Measurements from ENCODE around the gene CTSC.
"Not testable (repeated sequence)": the region's sequence is repeated elsewhere in the genome, so short reads cannot be mapped to it uniquely, and the experiment has no call there.

Gene CTSC

DNA sequence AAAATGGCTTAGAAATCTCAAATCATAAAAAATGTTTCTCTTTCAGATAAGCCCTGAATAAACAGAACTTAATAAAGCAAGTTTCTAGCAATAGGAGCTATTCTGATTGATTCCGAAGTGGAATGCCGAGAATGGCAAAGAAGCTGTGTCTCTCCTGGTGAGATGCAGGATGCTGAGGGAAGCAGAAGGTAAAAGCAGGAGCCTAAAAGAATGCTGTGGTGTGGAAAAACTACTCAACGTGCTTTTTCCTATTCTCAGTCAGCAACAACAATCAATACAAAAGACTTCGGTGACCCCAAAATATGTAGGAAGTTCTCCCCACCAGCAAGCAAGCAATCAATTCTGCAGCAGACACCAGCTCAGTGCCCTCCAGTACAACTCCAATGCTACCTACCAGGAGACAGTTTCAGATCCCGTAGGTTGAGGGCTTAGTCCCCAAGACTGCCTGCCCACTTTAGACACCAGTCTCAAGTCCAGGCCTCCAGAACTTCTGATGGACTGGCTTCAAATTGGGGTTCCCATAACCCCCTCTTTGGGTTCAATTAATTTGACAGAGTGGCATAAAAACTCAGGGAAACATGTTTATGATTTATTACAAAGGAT, 6.6 kb downstream of the CTSC start:
- FAIRE-seq: no peak
- DNase-seq (ENCODE audit: insufficient read length, low spot score): no peak
- TF ChIP-seq, protein P1, sequence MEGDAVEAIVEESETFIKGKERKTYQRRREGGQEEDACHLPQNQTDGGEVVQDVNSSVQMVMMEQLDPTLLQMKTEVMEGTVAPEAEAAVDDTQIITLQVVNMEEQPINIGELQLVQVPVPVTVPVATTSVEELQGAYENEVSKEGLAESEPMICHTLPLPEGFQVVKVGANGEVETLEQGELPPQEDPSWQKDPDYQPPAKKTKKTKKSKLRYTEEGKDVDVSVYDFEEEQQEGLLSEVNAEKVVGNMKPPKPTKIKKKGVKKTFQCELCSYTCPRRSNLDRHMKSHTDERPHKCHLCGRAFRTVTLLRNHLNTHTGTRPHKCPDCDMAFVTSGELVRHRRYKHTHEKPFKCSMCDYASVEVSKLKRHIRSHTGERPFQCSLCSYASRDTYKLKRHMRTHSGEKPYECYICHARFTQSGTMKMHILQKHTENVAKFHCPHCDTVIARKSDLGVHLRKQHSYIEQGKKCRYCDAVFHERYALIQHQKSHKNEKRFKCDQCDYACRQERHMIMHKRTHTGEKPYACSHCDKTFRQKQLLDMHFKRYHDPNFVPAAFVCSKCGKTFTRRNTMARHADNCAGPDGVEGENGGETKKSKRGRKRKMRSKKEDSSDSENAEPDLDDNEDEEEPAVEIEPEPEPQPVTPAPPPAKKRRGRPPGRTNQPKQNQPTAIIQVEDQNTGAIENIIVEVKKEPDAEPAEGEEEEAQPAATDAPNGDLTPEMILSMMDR (IDR thresholded peaks at IDR 0.05; ENCODE audit: insufficient read depth, missing control alignments): no peak

DNA sequence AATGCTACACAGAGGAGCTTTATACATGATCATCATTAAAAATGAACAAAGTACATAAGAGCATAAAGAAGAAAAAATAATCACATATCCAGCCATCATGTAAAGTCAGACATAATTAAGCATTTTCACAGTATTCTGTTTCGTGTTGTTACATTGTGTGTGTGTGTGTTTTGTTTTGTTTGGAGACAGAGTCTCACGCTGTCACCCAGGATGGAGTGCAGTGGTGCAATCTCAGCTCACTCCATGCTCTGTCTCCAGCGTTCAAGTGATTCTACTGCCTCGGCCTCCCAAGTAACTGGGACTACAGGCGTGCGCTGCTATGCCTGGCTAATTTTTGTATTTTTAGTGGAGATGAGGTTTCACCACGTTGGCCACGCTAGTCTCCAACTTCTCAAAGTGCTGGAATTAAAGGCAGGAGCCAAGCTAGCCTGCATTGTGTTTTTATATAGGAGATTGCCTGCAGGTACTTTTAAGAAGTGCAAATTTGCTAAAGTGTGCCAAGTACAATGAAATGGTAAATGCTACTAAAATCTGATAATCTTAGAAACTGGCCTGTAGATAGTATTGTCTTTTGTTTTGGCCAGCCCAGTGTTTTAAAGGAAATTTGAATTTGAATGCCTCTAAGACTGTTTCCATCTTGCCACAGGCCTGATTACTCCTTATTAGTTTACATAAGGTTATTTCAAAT, 7.8 kb downstream of the CTSC start:
- no peak for DNase-seq (ENCODE audit: insufficient read length, low spot score)
- FAIRE-seq: no peak
- TF ChIP-seq, protein P1 (IDR thresholded peaks at IDR 0.05; ENCODE audit: insufficient read depth, missing control alignments): no peak

DNA sequence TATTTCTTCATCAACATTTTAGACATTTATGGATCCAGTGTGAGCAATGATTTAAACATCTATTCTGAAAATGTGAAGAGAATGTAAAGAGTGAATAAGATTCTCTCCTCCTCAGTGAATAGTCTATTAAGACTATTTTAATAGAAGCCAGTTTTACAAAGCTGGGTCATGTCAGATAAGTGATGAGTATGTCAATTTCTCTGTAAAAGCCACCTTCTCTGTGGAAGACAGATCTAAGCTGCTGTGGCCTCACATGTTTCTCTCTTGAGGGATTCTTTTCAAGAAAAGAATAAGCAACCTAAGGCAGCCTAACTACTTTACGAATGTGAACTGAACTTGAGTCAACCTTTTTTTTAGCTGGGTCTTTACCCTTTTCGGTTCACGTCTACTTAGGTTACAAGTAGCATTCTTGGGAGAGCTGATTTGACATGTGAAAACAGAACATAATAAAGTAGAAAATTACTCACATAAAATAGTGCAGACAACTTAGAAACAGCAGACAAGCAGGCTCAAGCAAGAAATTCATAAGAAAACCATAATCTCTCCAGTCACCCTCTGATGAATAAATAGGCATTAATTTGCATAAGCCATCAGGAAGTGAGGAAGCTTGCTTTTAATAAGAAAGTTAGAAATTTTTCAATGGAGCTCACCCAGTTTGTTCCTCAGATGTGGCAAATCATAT, 9.9 kb downstream of the CTSC start:
- DNase-seq (ENCODE audit: insufficient read length, low spot score): no peak
- no peak for FAIRE-seq
- TF ChIP-seq, protein P1 (IDR thresholded peaks at IDR 0.05; ENCODE audit: insufficient read depth, missing control alignments): no peak

DNA sequence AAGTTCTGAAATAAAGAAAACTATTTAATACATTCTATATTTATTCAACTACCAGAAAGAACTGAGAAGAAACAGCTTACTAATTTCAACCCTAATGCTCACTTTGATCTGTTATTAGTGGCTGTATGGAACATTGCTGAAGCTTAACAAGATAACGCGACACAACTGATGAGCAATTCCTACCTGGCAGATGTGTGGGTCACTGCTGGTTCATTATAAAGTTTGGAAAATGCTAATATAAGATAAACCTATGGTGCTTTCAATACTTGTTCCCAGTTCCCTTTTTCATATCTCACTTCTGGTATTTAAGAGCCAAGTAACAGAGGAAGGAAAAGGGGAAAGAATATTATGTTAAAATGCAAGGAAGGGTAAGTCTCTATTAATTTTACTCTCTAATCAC, 10.5 kb downstream of the CTSC start:
- TF ChIP-seq, protein P1 (IDR thresholded peaks at IDR 0.05; ENCODE audit: insufficient read depth, missing control alignments): no peak
- FAIRE-seq: no peak
- no peak for DNase-seq (ENCODE audit: insufficient read length, low spot score)

DNA sequence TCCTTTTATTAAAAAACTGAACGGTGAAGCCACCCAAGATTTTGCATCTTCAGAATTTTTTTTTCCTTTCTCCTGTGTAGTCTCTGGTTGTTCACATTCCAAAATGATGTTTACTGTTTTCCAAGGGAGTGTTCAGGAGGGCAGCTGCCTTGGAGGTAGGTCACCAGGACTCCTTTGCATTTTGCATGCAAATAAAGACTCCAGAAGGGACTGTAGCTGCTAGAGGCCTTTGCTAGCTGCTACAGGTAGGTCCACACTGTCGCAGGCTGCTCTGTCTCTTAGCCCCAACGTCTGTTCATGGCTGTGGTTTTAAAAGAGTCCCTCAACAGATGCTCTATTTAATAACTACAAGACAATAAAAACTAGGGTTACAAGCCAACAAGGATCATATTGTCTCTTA, 11.4 kb downstream of the CTSC start:
- DNase-seq (ENCODE audit: insufficient read length, low spot score) (no peak), FAIRE-seq (no peak)
- TF ChIP-seq, protein P1 (IDR thresholded peaks at IDR 0.05; ENCODE audit: insufficient read depth, missing control alignments): no peak

DNA sequence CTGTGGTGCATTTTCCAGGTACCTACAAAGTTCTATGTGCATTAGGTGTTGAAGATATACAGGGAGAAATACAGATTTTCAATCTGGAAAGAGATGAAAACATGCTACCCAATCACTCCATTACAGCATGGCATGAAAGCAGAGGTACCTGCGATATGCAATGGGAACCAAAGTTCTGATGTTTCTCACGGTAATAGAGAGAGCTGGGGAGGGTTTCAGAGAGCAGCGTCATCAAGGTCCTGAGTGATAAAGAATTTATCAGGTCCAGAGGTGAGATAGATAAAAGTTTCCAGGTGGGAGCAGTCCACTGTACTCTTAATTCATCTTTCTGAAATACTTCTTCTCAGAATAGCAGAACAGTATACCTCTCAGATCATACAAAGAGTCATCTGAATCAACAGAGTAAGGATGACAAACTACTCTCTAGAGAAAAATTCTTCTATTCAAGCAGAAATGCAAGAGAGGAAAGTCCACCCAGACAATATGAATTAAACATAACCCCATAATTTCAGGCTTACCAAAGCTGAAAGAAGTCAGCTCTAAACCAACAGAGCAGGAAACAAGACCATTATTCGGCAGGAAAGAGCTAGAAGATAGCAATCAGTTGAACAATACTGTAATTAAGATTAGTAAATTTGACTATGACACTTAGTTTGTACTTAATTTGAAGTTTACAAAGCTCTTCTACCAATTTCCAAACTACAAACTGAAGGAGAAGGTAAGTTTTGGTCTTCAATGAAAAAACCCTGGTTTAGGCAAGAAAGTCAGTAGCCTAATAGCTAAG, 12.8 kb downstream of the CTSC start:
- DNase-seq (ENCODE audit: insufficient read length, low spot score): no peak
- FAIRE-seq: no peak
- TF ChIP-seq, protein P1 (IDR thresholded peaks at IDR 0.05; ENCODE audit: insufficient read depth, missing control alignments): no peak

DNA sequence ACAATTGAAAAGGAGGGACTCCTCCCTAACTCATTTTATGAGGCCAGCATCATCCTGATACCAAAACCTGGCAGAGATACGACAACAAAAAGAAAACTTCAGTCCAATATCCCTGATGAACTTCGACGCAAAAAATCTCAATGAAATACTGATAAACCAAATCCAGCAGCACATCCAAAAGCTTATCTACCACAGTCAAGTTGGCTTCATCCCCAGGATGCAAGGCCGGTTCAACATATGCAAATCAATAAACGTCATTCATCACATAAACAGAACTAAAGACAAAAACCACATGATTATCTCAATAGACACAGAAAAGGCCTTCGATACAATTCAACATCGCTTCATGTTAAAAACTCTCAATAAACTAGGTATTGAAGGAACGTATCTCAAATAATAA, 14.7 kb downstream of the CTSC start:
- not testable (repeated sequence) for DNase-seq (ENCODE audit: insufficient read length, low spot score); FAIRE-seq

DNA sequence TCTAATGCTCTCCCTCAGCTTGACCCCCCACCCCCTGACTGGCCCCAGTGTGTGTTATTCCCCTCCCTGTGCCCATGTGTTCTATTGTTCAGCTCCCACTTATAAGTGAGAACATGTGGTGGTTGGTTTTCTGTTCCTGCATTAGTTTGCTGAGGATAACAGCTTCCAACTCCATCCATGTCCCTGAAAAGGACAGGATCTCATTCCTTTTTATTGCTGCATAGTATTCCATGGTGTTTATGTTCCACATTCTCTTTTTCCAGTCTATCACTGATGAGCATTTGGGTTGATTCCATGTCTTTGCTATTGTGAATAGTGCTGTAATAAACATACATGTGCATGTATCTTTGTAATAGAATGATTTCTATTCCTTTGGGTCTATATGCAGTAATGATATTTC, 16.1 kb downstream of the CTSC start:
- DNase-seq (ENCODE audit: insufficient read length, low spot score); FAIRE-seq: not testable (repeated sequence)

All from D721Med (cell line).